ENCODE results near the gene ELOVL6. TPM values are rescaled to one million over a fixed set of nuclear protein-coding genes. Genes with fewer than 3 reads are reported as not detected.

ELOVL6 gene
- total and polyA plus RNA-seq, 10 of the 15 experiments (the other 5 are each of a cell fraction or from before 2014, with no cell fraction given) = 3.9 to 33.5 (median 8.1) TPM

DNA sequence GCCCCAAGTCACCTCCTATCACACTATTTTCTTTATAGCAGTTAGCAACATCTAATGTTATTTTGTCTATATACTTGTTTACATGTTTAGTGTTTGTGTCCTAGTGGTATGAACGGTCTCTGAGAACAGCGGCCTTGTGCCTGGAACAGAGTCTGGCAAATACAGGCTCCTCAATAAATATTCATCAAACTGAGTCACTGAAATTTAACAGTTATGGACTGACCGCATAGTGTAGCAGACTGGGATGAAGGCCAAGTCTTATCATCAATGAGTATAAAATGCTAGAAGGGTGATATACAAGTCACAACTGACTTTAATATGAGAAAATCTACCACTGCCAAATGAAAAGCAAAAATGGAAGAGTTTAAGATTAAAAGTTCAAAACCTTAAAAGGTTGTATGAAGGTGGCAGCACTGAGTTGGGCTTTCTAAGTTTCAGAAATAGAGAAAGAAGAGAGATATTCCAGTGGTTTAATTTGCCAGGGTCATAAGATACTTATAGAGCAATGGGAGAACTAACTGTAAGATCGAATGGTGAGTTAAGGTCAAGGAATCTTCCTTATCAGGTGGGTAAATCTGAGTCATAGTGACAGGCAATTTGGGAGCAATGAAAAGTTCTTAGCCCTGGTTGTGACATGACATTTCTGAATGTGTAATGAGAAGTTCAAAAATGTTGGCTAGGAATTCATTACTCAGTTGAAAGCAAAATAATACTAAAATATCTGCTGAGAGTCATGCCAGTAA is 34.9 kb downstream of the ELOVL6 start:
- no peak for DNase-seq (ENCODE audit: low read depth, low spot score)
- H2AFZ ChIP-seq (ENCODE audit: control insufficient read depth, low read depth, low read length) = no peak overlapping the region
- H4K20me1 ChIP-seq (ENCODE audit: control insufficient read depth, insufficient read depth) = no peaks in the 10 kb centered on the region
- H3K4me3 ChIP-seq = no peak overlapping the region
- H3K79me2 ChIP-seq (ENCODE audit: control insufficient read depth, insufficient read depth, low read length) = no peaks in the 10 kb centered on the region
- 98% methylated on average over 4 of the region's 4 CpGs for WGBS (ENCODE audit: insufficient coverage, insufficient replicate concordance, low lambda C conversion rate, missing lambda C conversion rate)
- TF ChIP-seq BCL3 (IDR thresholded peaks at IDR 0.05; ENCODE audit: borderline replicate concordance, insufficient read depth, low read depth, low read length, poor library complexity, severe bottlenecking) (peak; percentile 69), CTCF (IDR thresholded peaks at IDR 0.05 in 2 of 3, conservative IDR thresholded peaks at IDR 0.05 in 1 of 3; ENCODE audit: control insufficient read depth in 2 of 3, extremely low read depth in 1 of 3, insufficient read depth in 1 of 3, low read depth in 3 of 3, low read length in 3 of 3) (no peak)
- H3K4me2 ChIP-seq (ENCODE audit: control insufficient read depth, insufficient read depth) = no peak overlapping the region
- BruUV-seq (replicated peaks) = no TSS peak
- in situ Hi-C loops (cut with MboI) (no loop called here), intact Hi-C loops (cut with micrococcal nuclease; ENCODE audit: unreplicated experiment) (no loop called here)
- ChIA-PET CTCF (interaction anchor here (0.6 to 1.0 kb wide), 3 partner anchors 19 to 22 kb away, joined by 3 read pairs; no protein-coding TSS in a partner anchor), POLR2A (no interaction called here), RAD21 (ENCODE audit: unreplicated experiment) (interaction anchor here (0.8 kb wide), 1 partner anchor 31 kb away, joined by 3 read pairs; no protein-coding TSS in a partner anchor), SMC1A (ENCODE audit: uncharacterized antibody, unreplicated experiment) (interaction anchor here (1.2 to 5.0 kb wide), 5 partner anchors 10 to 157 kb away, joined by 3 to 27 read pairs (median 5); no protein-coding TSS in a partner anchor)
- no peaks in the 10 kb centered on the region for H3K36me3 ChIP-seq (ENCODE audit: control insufficient read depth in 2 of 2, insufficient read depth in 2 of 2, low read length in 1 of 2)
- no peaks in the 10 kb centered on the region; the same call in 2 of the 3 replicates for H3K9me3 ChIP-seq (replicated peaks; ENCODE audit: control insufficient read depth, insufficient read depth, low read length)
- no peaks in the 10 kb centered on the region for H3K27me3 ChIP-seq (replicated peaks in 1 of 2; ENCODE audit: control insufficient read depth in 2 of 2, insufficient read depth in 2 of 2, low read length in 1 of 2)
- no peak for ATAC-seq
- FAIRE-seq = no peak
- H3K4me1 ChIP-seq (ENCODE audit: control insufficient read depth, insufficient read depth, low read length) = no peaks in the 10 kb centered on the region
- no peak overlapping the region for H3K9ac ChIP-seq (ENCODE audit: control insufficient read depth, insufficient read depth, low read length)
- H3K27ac ChIP-seq (ENCODE audit: control insufficient read depth, insufficient read depth) = no peak overlapping the region
